Measurements from ENCODE around the gene HEG1.
"Not testable (repeated sequence)": the region's sequence is repeated elsewhere in the genome, so short reads cannot be mapped to it uniquely, and the experiment has no call there.

HEG1 gene, protein sequence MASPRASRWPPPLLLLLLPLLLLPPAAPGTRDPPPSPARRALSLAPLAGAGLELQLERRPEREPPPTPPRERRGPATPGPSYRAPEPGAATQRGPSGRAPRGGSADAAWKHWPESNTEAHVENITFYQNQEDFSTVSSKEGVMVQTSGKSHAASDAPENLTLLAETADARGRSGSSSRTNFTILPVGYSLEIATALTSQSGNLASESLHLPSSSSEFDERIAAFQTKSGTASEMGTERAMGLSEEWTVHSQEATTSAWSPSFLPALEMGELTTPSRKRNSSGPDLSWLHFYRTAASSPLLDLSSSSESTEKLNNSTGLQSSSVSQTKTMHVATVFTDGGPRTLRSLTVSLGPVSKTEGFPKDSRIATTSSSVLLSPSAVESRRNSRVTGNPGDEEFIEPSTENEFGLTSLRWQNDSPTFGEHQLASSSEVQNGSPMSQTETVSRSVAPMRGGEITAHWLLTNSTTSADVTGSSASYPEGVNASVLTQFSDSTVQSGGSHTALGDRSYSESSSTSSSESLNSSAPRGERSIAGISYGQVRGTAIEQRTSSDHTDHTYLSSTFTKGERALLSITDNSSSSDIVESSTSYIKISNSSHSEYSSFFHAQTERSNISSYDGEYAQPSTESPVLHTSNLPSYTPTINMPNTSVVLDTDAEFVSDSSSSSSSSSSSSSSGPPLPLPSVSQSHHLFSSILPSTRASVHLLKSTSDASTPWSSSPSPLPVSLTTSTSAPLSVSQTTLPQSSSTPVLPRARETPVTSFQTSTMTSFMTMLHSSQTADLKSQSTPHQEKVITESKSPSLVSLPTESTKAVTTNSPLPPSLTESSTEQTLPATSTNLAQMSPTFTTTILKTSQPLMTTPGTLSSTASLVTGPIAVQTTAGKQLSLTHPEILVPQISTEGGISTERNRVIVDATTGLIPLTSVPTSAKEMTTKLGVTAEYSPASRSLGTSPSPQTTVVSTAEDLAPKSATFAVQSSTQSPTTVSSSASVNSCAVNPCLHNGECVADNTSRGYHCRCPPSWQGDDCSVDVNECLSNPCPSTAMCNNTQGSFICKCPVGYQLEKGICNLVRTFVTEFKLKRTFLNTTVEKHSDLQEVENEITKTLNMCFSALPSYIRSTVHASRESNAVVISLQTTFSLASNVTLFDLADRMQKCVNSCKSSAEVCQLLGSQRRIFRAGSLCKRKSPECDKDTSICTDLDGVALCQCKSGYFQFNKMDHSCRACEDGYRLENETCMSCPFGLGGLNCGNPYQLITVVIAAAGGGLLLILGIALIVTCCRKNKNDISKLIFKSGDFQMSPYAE (N-terminal part only)

DNA sequence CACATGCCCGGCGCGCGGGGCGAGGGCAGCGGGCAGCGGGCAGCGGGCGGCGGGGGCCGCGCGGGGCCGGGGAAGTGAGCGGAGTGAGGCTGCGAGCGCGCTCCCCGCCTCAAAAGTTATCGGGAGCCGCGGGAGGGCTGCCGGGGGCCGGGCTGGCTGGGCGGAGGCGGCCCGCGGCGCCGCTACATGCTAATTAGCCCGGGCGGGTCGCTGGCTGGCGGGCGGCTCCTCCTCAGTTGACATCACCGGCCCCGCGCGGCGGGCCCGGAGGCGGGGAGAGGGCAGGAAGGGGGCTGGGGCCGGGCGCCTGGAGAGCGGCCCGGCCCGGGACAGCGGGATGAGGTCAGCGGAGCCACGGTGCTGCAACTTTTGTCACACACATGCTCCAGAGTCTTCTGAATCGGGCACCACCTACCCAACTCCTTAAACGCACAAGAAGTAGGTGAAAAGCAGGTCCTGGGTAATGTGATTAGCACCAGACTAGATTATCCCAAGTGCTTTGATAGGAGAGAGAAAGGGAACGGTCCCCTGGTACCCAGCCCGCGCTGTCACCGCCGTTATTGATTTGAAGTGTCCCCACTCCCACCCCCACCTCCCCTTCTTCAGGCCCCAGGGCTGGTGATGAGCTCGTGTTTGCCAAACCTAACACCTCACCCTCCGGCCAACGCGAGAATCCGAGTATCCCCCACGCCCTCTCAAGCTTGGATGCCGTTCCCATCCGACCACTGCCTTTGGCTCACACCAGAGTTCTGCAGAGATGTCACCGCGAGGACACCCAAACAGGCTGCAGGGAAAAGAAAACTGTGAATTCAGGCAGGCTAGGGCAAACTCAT, at the start of gene HEG1:
HEG1 (minus strand) TSS at position 85 of the 833 bp plus-strand sequence. CDS start 107 bp downstream, outside the sequence.
- H3K4me3 ChIP-seq (ENCODE audit: low read depth, low read length): peak within 1 kb of the TSS; percentile 70

DNA sequence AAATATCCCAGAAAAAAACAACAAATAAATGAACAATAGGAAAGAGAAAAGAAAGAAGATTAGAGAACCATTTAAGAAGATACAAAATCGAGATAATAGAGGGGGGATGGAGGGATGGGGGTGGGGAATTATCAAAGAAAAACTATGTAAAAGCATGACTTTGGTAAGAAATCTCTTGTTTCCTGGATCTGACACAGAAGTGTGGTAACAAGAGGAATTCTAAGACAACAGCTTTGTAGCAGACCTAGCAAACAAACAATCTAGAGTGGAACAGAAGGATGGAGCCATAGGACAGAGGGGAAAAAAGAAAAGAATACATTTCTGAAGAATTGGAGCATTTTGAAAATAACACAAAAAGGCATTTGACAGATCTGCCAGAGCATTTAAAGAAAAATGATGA, 49.3 kb upstream of the HEG1 start:
- H3K4me3 ChIP-seq (ENCODE audit: low read depth, low read length): no peak overlapping the region

DNA sequence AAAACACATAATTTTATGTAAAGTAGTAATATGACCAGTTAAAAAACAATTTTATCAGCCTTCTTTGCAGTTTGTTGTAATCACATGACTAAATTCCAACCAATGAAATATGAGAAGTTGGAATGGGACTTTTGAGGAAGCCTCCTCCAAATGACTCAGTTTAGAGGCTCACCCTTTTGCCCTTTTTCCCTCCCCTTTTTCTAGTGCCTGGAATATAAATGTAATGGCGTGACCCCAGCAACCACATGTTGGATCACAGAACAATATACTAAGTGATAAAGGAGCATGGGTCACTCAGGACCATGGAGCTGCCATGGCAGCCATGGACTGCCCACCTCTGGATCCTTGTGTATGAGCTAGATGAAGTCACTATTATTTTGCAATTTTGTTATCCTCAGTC, 48.8 kb upstream of the HEG1 start:
- H3K4me3 ChIP-seq (ENCODE audit: low read depth, low read length): no peak overlapping the region

DNA sequence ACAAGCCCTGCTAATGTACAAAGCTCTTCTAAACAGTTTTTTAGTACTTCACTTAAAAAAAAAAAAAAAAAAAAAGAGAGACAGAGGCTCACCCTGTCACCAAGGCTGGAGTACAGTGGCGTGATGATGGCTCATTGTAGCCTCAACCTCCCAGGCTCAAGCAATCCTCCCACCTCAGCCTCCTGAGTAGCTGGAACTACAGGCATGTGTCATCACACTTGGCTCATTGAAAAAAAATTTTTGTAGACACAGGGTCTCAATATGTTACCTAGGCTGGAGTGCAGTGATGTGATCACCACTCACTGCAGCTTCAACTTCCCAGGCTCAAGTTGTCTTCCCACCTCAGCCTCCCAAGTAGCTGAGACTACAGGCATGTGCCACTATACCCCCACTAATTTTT, 47.6 kb upstream of the HEG1 start:
- H3K4me3 ChIP-seq (ENCODE audit: low read depth, low read length): no peak overlapping the region

DNA sequence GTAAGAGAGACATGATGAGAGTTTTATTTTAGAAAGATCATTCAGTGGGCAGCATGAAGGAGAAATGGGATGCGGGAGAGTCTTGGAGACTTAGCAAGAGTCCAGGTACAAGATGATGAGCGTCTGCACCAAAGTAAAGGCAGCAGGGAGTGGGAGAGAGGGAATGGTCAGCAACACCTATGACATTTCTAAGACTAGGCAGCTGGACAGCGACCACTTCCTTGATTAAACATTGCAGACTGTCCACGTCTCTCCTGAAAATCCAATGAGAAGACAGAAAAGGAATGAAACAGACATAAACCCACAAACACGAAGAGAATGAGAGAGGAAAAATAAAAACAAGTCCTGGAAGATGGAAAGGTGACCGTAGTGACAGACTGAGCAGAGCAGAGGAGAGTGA, 46.7 kb upstream of the HEG1 start:
- H3K4me3 ChIP-seq (ENCODE audit: low read depth, low read length): no peak overlapping the region

DNA sequence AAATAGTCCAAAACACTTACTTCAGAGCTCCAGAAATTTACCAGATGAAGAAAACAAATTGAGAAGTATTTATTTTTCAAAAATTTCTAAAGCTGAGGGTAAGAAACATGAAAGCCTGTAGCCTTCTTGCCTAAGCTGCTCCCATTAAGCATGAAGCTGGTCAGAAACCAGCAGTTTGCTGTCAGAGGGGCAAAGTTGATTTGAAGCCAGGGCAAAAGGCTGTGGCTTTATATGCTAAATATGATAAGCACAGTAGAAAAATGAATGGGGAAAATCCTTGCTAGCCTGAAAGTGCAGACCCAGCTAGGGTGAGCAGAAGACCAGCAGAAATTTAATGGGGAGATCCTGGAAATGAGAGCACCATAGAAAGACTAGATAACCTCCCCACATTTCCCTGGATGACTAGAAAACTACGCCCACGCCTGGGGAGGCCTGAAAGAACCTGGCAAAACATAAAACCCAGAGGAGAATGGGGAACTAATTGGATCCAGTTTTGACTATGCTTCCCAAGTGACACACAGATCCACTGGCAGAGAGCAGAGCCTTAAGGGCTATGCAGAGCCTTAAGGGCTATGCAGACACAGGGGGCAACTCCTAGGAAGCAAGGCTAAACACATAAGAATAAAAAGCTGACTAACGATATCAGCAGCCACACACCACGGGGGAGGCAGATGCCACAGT, 43.0 kb upstream of the HEG1 start:
- no peak overlapping the region for H3K4me3 ChIP-seq (ENCODE audit: low read depth, low read length)

DNA sequence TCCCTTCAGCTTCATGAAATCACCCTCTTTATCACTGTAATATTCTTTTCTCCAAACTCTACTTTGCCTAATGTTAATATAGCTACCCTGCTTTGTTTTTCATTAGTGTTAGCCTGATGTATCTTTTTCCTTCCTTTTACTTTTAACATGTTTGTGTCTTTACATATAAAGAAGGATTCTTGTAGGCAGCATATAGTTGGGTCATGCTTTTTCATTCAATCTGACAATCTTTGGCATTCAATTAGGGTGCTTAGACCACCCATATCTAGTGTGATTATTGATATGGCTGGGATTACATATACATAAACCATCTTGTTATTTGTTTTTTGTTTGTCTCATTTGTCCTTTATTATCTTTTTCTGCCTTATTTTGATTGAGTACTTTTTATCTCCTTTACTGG, 34.9 kb upstream of the HEG1 start:
- H3K4me3 ChIP-seq (ENCODE audit: low read depth, low read length): no peak overlapping the region

DNA sequence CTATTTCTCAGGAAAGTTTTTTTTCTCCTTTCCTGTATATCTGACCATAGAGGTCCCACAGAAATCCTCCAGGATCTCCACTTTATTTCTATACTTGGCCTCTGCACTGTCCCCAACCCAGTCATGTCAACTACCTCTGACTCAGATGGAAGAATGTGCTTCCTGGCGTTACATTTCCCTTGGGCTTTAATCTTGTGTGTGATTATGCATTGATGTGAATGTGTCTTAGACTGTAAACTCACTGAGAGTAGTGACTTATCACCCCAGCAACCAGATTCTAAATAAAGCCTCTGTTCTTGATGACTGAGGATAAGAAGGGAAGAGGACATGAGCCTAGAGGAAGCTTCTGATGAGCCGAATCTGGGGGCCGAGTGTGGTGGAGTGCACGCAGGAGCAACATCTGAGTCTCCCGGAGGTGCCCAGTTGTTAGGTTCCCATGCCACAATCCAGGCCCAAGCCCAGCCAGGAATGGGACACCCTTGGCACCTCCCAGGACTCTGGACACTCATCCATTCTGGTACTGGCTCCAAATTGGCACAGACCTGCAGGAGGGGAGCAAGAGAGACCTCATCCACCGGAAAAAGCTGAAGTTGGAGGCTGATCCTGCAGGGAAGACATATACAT, 32.1 kb upstream of the HEG1 start:
- no peak overlapping the region for H3K4me3 ChIP-seq (ENCODE audit: low read depth, low read length)

DNA sequence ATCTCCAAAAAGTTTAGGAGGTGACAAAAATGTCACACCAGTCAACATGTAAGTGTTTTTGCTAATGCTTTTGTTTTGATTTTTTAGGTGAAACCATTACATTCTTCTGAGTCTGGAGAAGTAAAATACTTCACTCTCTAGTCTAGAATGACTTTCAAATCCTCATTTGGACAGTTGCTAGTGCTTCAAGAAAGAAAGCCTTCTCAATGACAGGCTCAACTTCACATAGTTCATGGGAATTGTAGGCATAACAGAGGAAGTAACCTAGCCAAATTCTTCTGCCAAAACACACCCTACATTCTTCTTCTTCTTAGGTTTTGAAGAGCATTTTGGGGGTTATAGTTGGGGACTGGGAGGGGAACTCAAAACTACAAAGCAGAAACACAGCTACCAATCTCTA, 29.4 kb upstream of the HEG1 start:
- H3K4me3 ChIP-seq (ENCODE audit: low read depth, low read length): no peak overlapping the region

DNA sequence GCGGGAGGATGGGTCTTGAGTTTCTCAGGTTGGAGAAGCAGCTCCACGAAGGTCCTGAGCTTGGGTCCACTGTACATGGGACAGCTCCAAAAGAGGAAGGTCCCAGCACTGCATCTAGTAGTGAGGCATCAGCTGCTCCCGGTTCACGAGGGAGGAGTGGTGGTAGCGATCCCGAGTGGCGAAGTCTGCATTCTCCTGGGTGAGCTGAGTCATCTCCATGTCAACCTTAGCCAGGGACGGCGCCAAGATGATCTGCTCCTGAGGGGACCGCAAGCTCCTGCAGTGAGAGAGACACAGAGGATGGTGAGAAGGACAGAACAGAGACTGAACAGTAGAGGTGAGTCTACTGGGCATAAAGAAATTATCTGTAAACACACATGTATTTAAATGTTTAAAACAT, 28.0 kb upstream of the HEG1 start:
- no peak overlapping the region for H3K4me3 ChIP-seq (ENCODE audit: low read depth, low read length)

DNA sequence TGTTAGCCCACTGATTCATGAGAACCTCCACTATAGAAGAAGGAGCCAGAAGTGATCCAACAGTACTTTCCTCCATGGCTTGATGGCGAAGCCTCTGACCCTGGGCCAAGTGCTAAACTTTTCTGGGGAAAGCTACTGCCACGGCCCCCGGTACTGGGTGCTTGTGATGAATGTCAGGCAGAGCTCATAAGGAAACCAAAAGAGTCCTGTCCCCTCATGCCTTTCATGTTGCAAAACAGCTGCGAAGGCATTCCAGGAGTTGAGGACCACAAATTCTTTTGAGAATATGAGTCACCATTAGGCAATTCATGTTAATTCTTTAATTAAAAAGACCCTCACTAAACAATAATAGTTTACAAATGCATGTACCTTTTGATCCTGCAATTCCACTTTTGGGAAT, 26.5 kb upstream of the HEG1 start:
- H3K4me3 ChIP-seq (ENCODE audit: low read depth, low read length): not testable (repeated sequence)

DNA sequence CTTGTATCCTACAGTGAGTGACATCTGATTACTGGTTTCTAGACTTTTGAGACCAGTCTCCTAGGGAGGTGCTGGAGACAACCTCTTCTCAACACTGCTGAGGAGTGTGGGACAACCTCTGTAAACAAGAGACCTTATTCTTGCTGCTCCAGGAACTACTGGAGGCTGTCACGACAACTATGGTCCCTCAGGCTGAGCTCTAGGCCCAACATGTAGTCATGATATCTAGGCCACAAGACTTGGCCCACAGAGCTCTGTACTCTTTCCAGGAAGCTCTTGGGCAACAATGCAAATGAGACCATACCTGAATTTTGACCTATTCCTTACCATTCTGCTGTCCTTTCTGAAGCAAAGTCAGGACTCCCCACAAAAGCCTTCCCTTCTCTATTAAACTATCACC, 24.3 kb upstream of the HEG1 start:
- no peak overlapping the region for H3K4me3 ChIP-seq (ENCODE audit: low read depth, low read length)

DNA sequence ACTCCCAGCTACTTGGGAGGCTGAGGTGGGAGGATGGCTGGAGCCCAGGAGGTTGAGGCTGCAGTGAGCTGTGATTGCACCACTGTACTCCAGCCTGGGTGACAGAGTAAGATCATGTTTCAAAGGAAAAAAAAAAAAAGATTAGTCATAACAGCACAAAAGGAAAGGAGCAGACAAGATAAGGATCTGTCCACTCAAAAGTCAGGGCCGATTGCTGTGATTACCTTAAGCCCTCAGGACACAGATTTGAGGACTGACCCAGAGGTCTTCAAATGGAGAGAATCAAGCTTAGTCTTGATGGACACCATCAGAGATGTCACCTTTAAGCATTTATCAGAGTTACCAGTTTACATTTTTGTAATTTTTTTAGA, 23.9 kb upstream of the HEG1 start:
- no peak overlapping the region for H3K4me3 ChIP-seq (ENCODE audit: low read depth, low read length)

DNA sequence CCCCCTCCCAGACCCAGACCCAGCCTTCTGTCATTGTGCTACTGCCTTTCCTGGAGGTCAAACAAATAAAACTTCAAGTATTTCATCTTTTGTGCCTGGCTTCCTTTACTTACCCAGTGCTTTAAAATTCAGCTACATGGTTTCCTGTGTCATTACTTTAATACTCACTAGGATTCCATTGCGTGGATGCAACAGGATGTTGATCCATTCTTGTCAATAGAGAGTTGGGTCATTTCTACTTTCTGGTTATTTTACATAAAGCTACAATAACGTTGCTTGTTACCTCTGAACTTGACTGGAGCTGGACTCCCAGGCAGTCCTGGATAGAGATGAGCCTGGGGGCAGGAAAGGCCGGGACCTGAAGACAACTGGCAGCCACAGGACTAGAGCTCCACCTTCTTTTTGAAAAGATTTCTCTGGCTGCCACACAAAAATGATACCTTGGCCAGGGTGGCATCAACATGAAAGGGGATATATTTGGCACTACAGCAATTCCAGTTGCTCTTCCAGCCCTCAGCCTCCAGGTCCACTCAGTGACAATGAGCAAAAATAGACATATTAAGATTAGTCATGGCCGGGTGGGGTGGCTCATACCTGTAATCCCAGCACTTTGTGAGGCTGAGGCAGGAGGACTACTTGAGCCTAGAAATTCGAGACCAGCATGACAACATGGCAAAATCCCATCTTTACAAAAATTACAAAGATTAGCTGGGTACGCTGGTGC, 23.3 kb upstream of the HEG1 start:
- no peak overlapping the region for H3K4me3 ChIP-seq (ENCODE audit: low read depth, low read length)

DNA sequence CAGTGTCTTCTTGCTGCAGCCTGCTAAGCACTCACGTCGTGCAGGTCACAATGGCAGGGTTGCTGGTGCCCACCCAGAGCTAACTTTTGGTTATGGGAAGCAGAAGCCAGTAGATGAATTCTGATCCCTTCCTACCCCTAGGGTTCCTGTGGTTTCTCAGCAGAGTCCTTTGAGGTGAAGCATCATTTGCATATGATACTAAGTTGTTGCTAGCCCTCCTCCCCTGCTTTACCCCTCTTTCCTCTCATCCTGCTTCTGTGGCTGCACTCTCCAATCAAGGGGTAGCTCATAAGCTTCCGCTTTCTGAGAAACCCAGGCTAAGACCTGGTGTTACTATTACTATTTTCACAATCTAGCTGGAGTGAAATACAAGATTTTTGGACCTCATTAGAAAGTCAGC, 22.1 kb upstream of the HEG1 start:
- H3K4me3 ChIP-seq (ENCODE audit: low read depth, low read length): no peak overlapping the region

DNA sequence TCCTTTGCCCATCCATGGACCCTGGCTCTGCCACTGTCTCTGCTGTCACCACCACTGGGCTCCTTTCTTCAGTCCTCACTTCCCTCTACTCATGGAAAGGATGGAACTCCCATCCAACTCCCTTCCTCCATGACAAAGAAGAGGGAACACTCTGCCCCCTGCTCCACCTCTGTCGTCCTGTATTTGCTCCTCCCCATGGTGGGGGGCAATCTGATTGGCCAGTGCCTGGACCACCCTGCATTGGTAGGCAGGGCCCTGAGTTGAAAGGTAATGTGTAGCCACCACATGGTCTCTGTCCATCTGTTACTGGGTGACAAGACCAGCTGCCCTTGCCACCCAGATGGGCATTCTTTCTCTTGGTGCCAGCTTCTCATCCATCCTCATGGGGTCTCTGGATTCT, 20.7 kb upstream of the HEG1 start:
- H3K4me3 ChIP-seq (ENCODE audit: low read depth, low read length): no peak overlapping the region

DNA sequence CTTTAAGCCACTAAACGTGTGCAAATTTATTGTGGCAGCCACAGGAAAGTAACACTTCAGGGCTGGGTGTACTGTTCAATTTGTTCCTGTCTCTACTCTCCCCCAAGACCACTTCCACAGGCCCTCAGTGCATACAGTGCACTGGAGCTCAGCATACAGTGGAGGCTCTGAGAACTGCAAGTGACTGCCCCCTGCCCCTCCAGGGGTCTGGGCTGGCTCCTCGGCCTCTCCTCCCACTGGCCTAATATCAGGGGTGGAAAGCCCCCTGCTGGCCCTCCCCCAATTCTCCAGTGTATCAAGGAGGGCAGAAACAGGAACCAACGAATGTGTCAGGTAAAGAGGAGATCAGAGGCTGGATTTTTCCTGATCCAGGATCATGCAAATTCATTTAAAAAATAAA, 19.9 kb upstream of the HEG1 start:
- no peak overlapping the region for H3K4me3 ChIP-seq (ENCODE audit: low read depth, low read length)

DNA sequence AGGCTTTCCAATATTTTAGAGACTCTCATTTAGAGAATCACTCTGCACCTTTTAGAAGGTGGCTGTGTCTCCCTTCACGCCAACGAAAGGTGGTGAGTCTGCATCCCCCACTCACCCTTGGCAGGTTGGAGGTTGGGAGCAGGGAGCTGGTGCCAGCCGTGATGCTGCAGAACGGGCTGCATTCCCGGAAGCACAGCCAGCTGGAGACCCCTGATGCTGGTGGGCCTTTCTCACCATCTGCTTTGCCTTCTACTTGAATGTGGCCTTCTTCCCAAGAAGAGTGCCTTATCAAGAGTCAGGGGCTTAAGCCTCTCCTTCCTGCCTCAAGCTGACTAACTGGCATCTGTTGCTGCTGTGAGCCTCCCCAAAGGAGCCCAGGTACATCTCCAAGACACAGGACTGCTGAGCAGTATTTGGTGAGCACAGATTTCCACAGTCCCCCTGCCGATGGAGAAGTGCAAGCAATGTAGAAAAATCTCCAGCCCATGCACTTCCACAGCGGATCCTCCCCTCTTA, 17.7 kb upstream of the HEG1 start:
- H3K4me3 ChIP-seq (ENCODE audit: low read depth, low read length): no peak overlapping the region
